Measurements from ENCODE around the gene PGAP1. TPM values are rescaled to one million over a fixed set of nuclear protein-coding genes. Genes with fewer than 3 reads are reported as not detected.

The PGAP1 gene
- total RNA-seq, 1 donor from 2014 or later, result 12.0 TPM

- Histone ChIP-seq H3K9me3 (no peaks in the 10 kb centered on the region), H3K4me3 (no peak overlapping the region), H3K36me3 (no peaks in the 10 kb centered on the region), H3K27me3 (ENCODE audit: low read depth) (no peaks in the 10 kb centered on the region), H3K27ac (no peak overlapping the region), H3K4me1 (peaks cover 5% of the 10 kb centered on the region)
- ATAC-seq (no peak), DNase-seq (no peak)
- no peak for TF ChIP-seq CTCF (IDR thresholded peaks at IDR 0.05)
- intact Hi-C loops (cut with DNase I), result no loop called here
Measured at GRCh38 chr2:196957881-196958525, 31.5 kb upstream of the PGAP1 start.

GRCh38 chr2:196957442-196957841 lies 30.9 kb upstream of the PGAP1 start:
- Histone ChIP-seq H3K9me3 (no peaks in the 10 kb centered on the region), H3K4me1 (peaks cover 5% of the 10 kb centered on the region), H3K27me3 (ENCODE audit: low read depth) (no peaks in the 10 kb centered on the region), H3K36me3 (no peaks in the 10 kb centered on the region), H3K4me3 (no peak overlapping the region), H3K27ac (no peak overlapping the region)
- no peak for TF ChIP-seq CTCF (IDR thresholded peaks at IDR 0.05)
- no peak for DNase-seq
- no peak for ATAC-seq
- intact Hi-C loops (cut with DNase I), result no loop called here

- DNase-seq (no peak), ATAC-seq (no peak)
- Histone ChIP-seq H3K4me3 (no peak overlapping the region), H3K4me1 (peaks cover 5% of the 10 kb centered on the region), H3K36me3 (no peaks in the 10 kb centered on the region), H3K9me3 (no peaks in the 10 kb centered on the region), H3K27me3 (ENCODE audit: low read depth) (no peaks in the 10 kb centered on the region), H3K27ac (no peak overlapping the region)
- no peak for TF ChIP-seq CTCF (IDR thresholded peaks at IDR 0.05)
- intact Hi-C loops (cut with DNase I), result no loop called here
Measured at GRCh38 chr2:196956069-196956468, 29.6 kb upstream of the PGAP1 start.

- no peak overlapping the region for H3K27ac ChIP-seq
- H3K27me3 ChIP-seq (ENCODE audit: low read depth), result no peaks in the 10 kb centered on the region
- H3K9me3 ChIP-seq, result no peaks in the 10 kb centered on the region
- intact Hi-C loops (cut with DNase I), result no loop called here
- DNase-seq, result no peak
- H3K4me3 ChIP-seq, result no peak overlapping the region
- no peak for TF ChIP-seq CTCF (IDR thresholded peaks at IDR 0.05)
- H3K4me1 ChIP-seq, result peaks cover 5% of the 10 kb centered on the region
- no peaks in the 10 kb centered on the region for H3K36me3 ChIP-seq
- ATAC-seq, result no peak
Measured at GRCh38 chr2:196955036-196955435, 28.5 kb upstream of the PGAP1 start.

GRCh38 chr2:196954001-196954400 lies 27.5 kb upstream of the PGAP1 start:
- intact Hi-C loops (cut with DNase I), result no loop called here
- ATAC-seq (no peak), DNase-seq (no peak)
- H3K9me3 ChIP-seq, result no peaks in the 10 kb centered on the region
- H3K4me1 ChIP-seq, result no peaks in the 10 kb centered on the region
- H3K36me3 ChIP-seq, result no peaks in the 10 kb centered on the region
- no peaks in the 10 kb centered on the region for H3K27me3 ChIP-seq (ENCODE audit: low read depth)
- no peak for TF ChIP-seq CTCF (IDR thresholded peaks at IDR 0.05)
- H3K4me3 ChIP-seq, result no peak overlapping the region
- no peak overlapping the region for H3K27ac ChIP-seq

Data from lower lobe of right lung (tissue), 2 donors.